ENCODE data around the gene SMAD3. TPM values are rescaled to one million over a fixed set of nuclear protein-coding genes. Genes with fewer than 3 reads are reported as not detected.

Gene SMAD3
- total RNA-seq, 1 donor from 2014 or later, result 58.8 TPM

GRCh38 chr15:67219288-67219687, 153.9 kb downstream of the SMAD3 start:
- DNase-seq (ENCODE audit: low spot score) (no peak), ATAC-seq (no peak)
- intact Hi-C loops (cut with DNase I), result no loop called here

DNA sequence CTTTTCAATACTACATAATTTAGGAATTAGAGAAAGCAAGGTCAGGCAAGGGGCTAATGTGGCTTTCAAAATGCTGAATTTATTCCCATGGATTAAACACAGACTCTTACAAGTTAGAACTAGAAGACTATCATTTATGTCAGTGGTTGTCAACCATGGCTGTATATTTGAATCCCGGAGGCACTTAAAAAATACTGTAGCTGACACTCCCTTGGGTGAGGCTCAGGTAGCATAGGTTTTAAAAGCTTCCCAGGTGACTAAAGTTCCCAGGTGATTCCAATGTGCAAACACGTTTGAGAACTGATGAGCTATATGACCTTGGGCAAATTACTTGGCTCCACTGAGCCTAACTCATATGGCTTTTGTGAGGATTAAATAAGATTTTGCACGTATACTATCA, 159.5 kb downstream of the SMAD3 start:
- ATAC-seq (no peak), DNase-seq (ENCODE audit: low spot score) (no peak)
- intact Hi-C loops (cut with DNase I), result no loop called here

DNA sequence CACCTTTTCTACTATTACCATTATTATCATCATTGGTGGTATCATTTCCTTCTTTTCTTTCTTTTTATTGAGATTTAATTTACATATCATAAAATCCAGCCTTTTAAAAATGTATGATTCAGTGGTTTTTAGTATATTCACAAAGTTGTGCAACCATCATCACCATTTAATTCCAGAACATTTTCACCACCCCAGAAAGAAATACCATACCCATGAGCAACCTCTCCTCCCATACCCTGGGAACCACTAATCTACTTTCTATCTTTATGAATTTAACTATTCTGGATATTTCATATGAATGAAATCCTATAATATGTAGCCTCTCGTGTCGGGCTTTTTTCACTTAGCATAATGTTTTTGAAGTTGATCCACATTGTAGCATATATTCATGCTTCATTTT, 159.9 kb downstream of the SMAD3 start:
- DNase-seq (ENCODE audit: low spot score) (no peak), ATAC-seq (no peak)
- intact Hi-C loops (cut with DNase I), result no loop called here

DNA sequence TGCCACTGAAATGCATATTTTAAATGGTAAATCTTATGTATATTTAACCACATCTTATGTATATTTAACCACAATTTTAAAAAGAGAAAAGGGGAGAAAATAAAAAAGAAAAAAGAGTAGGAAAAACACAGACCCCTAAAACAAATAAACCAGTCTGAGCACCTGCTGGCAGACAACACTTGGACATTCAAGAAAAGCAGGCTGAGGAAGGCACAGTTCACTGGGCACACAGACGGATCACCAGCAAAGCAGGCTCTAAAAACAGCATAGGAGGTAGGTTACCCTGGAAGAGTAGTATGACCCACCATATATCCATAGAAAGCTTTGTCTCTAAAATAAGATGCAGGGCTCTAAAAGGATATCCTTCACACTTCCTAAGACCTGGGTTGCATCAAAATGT, 162.0 kb downstream of the SMAD3 start:
- no peak for DNase-seq (ENCODE audit: low spot score)
- ATAC-seq, result no peak
- intact Hi-C loops (cut with DNase I), result no loop called here

DNA sequence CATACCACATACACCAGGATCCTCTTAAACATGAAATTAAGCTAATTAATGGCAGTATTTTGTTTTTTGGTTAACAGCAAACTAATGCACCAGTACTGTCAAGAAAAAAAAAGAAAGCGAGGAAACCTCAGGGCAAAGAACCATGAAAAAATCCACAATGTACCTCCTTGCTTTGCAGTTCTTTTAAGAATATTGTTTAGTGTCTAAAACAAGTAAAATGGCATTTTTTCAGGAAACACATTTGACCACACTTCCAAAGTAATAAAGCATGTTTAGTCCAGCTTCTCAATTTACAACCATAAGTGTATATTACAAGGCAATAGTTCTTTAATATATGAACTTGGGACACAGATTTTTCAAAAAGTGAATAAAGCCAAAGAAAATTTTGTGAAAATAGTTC, 162.4 kb downstream of the SMAD3 start:
- intact Hi-C loops (cut with DNase I), result no loop called here
- DNase-seq (ENCODE audit: low spot score), result no peak
- ATAC-seq, result no peak

- intact Hi-C loops (cut with DNase I), result no loop called here
Observed at GRCh38 chr15:67228286-67228685, 162.9 kb downstream of the SMAD3 start.

DNA sequence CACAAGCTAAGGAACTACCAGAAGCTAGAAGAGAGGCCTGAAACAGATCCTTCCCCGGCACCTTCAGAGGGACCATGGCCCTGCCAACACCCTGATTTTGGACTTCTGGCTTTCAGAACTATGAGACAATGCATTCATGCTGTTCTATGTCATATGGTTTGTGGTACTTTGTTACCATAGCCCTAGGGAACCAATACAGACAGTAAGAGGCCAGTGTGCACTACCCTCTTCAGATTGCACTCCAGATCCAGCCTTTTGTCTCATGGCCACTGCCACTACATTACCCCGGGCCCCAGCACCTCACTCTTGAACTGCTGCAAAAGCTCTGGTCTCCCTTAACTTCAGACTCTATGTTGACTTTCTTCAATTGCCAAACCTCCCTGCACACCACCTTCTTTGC, 165.1 kb downstream of the SMAD3 start:
- intact Hi-C loops (cut with DNase I), result no loop called here
- ATAC-seq (no peak), DNase-seq (ENCODE audit: low spot score) (no peak)

More at GRCh38 chr15:67228286-67228685, 162.9 kb downstream of the SMAD3 start:
- no peak for ATAC-seq
- DNase-seq (ENCODE audit: low spot score), result no peak

DNA sequence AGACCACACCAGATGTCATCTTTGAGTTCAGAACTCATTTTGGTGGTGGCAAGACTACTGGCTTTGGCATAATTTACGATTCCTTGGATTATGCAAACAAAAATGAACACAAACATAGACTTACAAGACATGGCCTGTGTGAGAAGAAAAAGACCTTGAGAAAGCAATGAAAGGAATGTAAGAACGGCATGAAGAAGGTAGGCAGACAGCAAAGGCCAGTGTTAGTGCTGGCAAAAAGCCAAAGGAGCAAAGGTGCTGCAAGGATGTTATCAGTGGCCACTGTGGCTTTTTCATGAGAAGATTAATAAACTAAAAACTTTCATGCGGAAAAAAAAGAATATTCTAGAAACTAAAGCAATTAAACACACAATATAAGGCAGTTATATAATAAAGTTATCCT, 167.2 kb downstream of the SMAD3 start:
- DNase-seq (ENCODE audit: low spot score) (no peak), ATAC-seq (no peak)
- intact Hi-C loops (cut with DNase I), result no loop called here

DNA sequence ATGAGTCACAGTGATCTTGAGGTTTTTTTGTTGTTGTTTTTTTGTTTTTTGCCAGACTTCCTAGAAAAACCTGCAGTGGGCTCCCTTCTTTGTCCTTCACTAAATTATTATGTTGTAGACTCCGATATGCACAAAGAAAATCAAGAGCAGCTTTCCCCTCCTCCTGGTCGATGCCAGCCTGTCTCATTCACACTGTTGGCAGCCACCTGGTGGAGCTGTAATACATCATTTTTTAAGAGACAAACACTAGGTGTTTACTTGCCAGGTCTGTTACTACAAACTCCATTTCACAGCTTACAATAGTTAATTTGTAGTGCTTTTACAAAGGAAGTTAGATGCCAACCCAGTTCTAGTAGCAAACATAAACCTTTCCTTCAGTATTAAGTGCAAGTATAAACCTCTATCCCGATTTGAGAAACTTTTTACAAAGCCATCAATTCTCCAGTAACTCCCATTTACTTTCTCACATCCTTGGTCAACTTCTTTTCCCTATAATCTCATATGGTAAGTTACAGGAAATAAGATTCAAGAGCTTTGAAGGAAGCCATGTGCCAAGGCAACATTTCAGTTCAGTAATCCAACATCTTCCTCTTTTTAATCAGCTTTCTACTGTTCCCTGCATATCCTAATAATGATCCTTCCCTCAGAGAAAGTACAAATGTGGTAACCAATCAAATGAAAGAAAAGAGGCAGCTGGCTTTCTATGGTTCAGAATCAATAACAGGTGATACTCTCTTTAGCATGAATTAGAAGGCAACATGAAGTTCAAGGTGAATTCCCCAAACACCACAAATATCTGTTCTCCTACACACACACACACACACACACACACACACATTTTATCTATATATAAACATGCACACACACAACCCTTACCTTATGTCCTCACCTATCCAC, 175.1 kb downstream of the SMAD3 start:
- ATAC-seq (no peak), DNase-seq (ENCODE audit: low spot score) (no peak)
- intact Hi-C loops (cut with DNase I), result no loop called here

- ATAC-seq, result no peak
- no peak for DNase-seq (ENCODE audit: low spot score)
- intact Hi-C loops (cut with DNase I), result no loop called here
Observed at GRCh38 chr15:67241132-67241855, 175.9 kb downstream of the SMAD3 start.

- intact Hi-C loops (cut with DNase I), result no loop called here
- no peak for DNase-seq (ENCODE audit: low spot score)
- no peak for ATAC-seq
Observed at GRCh38 chr15:67242708-67243111, 177.3 kb downstream of the SMAD3 start.

Other genes starting within 250 kb of the SMAD3 start
- gene AAGAB, start 189.1 kb downstream of the SMAD3 start, total RNA-seq, result 23.2 TPM
- 2.1 TPM for gene IQCH, start 189.2 kb downstream of the SMAD3 start, total RNA-seq

All from sciatic nerve (tissue), 2 donors.